Activated T-helper 17 cell treated with anti-CD3 and anti-CD28 coated beads, Interleukin-2, amount 50 U/mL, for 72 hours (primary cell): ENCODE data around the gene ALPK3. TPM values are rescaled to one million over a fixed set of nuclear protein-coding genes. Genes with fewer than 3 reads are reported as not detected.
"Not testable (repeated sequence)": the region's sequence is repeated elsewhere in the genome, so short reads cannot be mapped to it uniquely, and the experiment has no call there.

Source experiments
- ATAC-seq: fragments of 150-1000 bp; cut with Tn5 transposase; replicated peaks from 2 replicates; pipeline ENCODE4 v1.10.0; 2021; ENCODE audit warnings: mild to moderate bottlenecking, moderate library complexity
- H3K27ac Mint-ChIP-seq: one replicate; pipeline ENCODE4 v1.8.0; 2022; ENCODE audit warnings: mixed read lengths
- H3K27me3 Mint-ChIP-seq: one replicate; pipeline ENCODE4 v1.8.0; 2022; ENCODE audit warnings: mixed read lengths
- H3K36me3 Mint-ChIP-seq: one replicate; pipeline ENCODE4 v1.8.0; 2022; ENCODE audit warnings: low read depth, mild to moderate bottlenecking, mixed read lengths
- H3K4me1 Mint-ChIP-seq: one replicate; pipeline ENCODE4 v1.8.0; 2022; ENCODE audit warnings: mixed read lengths
- H3K4me3 Mint-ChIP-seq: one replicate; pipeline ENCODE4 v1.8.0; 2022; ENCODE audit warnings: mild to moderate bottlenecking, mixed read lengths
- H3K9me3 Mint-ChIP-seq: one replicate; pipeline ENCODE4 v1.8.0; 2022; ENCODE audit warnings: mixed read lengths
- total RNA-seq, 2 donors: library from RNA; stranded (reverse); gene quantifications; one replicate each; pipeline ENCODE4 v1.2.3, GENCODE V29; 2022

The ALPK3 gene
- total RNA-seq, 2 donors from 2014 or later = 0.29 to 1.1 TPM

DNA sequence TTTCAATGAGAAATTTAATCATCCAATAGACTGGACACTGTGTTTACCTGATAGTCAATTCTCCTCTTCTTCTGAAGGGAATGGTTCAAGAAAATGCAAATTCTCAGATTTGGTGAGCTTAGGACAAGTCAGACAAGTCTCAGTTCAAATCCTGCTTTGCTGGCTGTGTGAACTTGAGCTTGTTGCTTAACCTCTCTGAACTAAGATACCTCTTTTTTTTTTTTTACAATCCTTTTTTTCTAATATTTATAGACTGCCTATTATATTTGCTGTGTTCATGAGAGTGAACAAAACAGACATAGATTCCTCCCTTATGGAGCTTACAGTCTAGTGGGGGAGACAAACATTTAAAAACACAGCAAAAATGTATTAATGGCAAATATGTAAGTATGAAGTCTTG lies 59.1 kb downstream of the ALPK3 start:
- no peak for ATAC-seq
- Mint-ChIP-seq H3K9me3 (no peaks in the 10 kb centered on the region), H3K27ac (no peak overlapping the region), H3K4me3 (no peak overlapping the region), H3K27me3 (peaks cover 6% of the 10 kb centered on the region), H3K36me3 (no peaks in the 10 kb centered on the region), H3K4me1 (no peaks in the 10 kb centered on the region)

DNA sequence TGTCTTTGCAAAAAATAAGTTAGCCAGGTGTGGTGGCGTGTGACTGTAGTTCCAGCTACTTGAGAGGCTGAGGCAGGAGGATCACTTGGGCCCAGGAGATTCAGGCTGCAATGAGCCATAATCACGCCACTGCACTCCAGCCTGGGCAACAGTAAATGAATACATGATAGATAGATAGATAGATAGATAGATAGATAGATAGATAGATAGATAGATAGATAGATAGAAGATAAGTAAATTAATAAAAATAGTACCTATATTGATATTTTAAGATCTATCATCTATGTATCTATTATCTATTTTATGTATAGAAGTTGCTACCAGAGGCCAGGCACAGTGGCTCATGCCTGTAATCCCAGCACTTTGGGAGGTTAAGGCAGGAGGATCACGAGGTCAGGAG lies 60.5 kb downstream of the ALPK3 start:
- not testable (repeated sequence) for ATAC-seq

DNA sequence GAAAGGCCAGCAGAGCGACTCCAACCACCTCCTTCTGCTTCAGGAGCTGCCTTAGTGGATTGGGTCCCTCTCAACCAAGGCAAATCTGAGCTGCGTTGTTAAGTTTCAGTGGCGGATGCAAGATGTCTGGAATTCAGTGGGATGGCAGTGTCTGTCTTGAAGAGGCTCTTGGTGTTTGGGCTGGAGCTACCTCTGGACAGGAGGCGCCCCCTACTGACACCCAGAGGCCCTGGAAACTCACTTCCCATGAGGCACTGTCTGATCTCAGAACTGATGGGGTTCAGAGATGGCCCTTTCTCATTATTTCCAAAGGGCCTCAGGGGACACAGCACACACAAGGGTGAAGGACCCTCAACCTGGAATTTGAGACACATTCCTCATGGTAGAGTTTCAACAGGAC lies 61.3 kb downstream of the ALPK3 start:
- Mint-ChIP-seq H3K27ac (no peak overlapping the region), H3K27me3 (peaks cover 6% of the 10 kb centered on the region), H3K4me3 (no peak overlapping the region), H3K36me3 (no peaks in the 10 kb centered on the region), H3K4me1 (no peaks in the 10 kb centered on the region), H3K9me3 (no peaks in the 10 kb centered on the region)
- ATAC-seq = peak; percentile 81

More for the DNA sequence above, 60.5 kb downstream of the ALPK3 start:
- H3K36me3 Mint-ChIP-seq, H3K9me3 Mint-ChIP-seq, H3K4me3 Mint-ChIP-seq, H3K27ac Mint-ChIP-seq, H3K4me1 Mint-ChIP-seq, H3K27me3 Mint-ChIP-seq: not testable (repeated sequence)

DNA sequence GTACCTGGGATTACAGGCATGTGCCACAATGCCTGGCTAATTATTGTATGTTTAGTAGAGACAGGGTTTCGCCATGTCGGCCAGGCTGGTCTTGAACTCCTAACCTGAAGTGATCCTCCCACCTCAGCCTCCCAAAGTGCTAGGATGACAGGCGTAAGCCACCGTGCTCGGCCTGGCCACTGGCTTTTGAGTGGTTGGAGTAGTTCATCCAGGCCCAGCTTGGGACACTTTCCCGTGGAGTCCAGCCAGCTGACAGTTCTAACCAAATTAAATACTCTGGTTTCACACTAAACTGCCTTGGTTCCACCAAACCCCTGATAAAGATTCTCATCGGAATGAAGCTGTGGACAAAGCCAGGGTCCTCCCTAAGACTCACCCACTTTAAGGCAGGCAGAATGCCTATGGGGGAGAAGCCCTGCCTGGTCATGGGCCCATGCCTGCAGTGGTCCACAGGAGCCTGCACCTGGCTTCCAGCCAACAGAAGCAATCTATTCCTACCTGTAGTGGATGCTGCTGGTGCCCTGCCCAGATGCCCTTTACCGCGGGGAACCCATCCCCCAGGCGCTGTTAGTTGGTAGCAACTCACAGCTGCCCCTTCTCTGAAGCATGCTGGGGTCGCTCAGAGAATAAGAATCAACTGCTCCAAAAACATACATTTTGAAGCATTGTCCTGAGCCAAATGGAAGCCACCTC lies 62.1 kb downstream of the ALPK3 start:
- Mint-ChIP-seq H3K9me3 (no peaks in the 10 kb centered on the region), H3K4me1 (no peaks in the 10 kb centered on the region), H3K4me3 (no peak overlapping the region), H3K27me3 (peaks cover 6% of the 10 kb centered on the region), H3K27ac (no peak overlapping the region), H3K36me3 (no peaks in the 10 kb centered on the region)
- ATAC-seq = no peak

DNA sequence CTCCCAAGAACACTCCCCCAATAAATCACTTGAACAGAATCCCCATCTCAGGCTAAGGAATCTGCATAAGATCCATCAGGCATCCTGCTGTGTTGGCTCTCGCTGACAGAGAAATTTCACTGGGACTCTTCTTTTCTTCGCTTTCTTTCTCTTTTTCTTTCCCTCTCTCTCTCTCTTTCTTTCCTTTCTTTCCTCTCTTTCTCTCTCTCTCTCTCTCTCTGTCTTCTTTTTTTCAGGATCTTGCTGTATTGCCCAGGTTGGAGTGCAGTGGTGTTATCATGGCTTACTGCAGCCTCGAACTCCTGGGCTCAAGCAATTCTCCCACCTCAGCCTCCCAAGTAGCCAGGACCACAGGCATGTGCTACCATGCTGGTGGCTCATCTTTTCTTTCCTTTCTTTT lies 62.9 kb downstream of the ALPK3 start:
- Mint-ChIP-seq H3K4me3 (no peak overlapping the region), H3K27ac (peak overlapping the region; percentile 58), H3K9me3 (no peaks in the 10 kb centered on the region), H3K27me3 (peaks cover 10% of the 10 kb centered on the region), H3K4me1 (no peaks in the 10 kb centered on the region), H3K36me3 (no peaks in the 10 kb centered on the region)
- no peak for ATAC-seq

DNA sequence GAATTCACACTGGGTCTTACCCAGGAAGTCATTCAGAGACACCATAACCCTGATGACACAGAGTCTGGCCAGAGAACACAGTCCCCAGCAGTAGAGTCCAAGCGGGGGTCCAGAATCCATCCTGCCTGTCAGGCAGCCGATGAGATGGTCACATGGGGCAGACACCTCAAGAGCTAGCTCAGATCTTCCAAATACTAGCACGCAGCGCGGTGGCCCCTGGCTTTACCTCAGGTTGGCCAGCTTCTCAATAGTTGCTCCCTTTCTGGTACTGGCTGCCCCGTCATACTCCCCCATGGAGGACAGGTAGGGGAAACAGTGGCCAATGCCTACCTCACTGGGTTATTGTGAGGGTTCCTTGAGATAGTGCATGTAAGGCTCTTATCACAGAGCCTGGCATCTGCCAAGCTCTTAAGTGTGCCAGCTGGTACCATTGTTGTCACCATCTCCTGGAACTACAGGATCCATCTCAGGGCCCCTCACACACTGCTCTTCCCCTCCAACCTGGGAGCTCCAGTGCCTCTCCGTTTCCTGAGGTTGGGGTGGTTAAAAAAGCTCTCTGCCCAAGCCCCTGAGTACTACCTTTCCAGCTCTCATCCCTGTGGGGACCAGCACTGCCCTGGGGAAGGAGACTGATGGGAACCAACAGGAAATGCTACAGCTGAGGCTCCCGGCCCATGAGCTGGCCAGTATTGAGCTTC lies 63.8 kb downstream of the ALPK3 start:
- no peak for ATAC-seq
- Mint-ChIP-seq H3K27me3 (peaks cover 10% of the 10 kb centered on the region), H3K4me3 (no peak overlapping the region), H3K36me3 (no peaks in the 10 kb centered on the region), H3K9me3 (no peaks in the 10 kb centered on the region), H3K4me1 (no peaks in the 10 kb centered on the region), H3K27ac (no peak overlapping the region)

DNA sequence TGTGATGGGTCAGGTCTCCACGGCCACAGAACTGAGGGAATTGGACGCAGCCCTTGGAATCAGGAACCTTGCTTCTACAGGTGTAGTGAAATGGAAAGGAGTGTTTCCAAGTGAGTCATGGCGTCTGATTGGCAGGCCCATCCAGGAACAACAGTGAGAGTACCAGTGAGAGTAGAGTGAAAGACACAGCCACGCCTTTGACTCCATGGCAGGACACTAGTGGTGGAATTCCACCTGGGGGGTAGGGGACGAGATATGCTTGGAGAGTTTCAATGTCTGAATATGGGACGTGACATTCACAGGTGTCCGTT lies 64.3 kb downstream of the ALPK3 start:
- Mint-ChIP-seq H3K27me3 (peaks cover 10% of the 10 kb centered on the region), H3K36me3 (no peaks in the 10 kb centered on the region), H3K4me1 (no peaks in the 10 kb centered on the region), H3K27ac (no peak overlapping the region), H3K4me3 (no peak overlapping the region), H3K9me3 (no peaks in the 10 kb centered on the region)
- no peak for ATAC-seq

DNA sequence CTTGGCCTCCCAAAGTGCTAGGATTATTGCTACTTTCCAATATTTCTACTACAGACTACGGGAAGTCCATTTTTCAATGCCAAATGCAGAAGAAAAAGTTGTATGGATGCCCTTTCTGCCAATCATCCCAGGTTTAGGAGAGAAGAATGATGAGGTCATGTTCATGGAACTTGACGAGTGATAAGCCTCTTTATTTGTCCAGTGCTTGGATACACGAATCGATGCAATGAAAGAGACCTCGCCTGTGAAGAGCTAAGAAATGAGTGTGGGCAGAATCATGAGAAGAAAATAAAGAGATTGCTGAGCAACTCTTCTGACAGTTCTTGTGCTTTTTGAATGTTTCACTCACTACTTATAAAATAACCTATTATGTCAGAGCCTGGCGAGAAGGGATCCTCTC lies 66.3 kb downstream of the ALPK3 start:
- no peak for ATAC-seq
- Mint-ChIP-seq H3K4me1 (no peaks in the 10 kb centered on the region), H3K9me3 (no peaks in the 10 kb centered on the region), H3K4me3 (no peak overlapping the region), H3K36me3 (no peaks in the 10 kb centered on the region), H3K27ac (no peak overlapping the region), H3K27me3 (peaks cover 10% of the 10 kb centered on the region)

DNA sequence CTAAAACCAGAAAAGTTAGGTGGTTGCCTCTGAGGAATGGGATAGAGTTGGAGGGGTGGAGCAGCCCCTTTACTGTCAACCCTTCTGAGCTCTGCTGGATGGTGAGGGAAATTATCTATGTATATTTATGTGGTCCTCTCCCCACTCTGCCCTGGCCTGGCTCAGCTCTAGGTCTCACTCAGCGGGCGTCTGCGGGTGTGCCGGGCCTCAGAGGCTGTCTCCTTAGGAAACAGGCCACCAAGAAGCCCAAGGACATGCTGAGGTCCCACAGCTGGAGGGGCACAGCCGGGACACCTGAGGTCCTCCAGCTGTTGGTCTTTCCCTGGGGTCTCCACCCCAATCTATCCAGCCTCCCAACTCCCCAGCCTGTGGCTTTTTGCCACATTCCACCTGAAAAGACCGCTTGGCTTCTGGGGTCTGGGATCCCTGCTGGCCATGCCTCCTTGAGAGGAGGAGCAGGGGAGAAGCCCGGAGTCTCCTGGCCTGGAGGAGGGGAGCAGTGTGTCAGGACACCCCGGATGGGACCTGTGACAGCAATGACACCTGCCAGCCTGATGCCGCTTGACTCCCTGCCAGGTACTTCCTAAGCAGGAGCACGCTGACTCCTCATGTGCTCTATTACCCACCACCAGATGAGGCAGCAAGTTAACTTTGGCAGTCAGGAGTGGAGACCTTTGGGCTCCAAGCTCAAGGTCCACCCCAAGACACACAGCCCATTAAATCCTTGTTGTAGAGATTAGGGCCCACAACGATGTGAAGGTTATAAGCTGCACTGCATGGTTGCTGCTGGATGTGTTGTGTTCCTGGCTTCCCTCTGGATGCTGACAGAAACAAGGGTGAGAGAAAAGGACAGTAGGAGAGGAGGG lies 67.0 kb downstream of the ALPK3 start, which contains the start of gene SLC28A1:
Gene SLC28A1, plus strand, starts transcription at position 747 of the 866 bp plus-strand sequence. CDS start 3,099 bp downstream, outside the sequence.
- Mint-ChIP-seq H3K9me3 (no peaks in the 10 kb centered on the region), H3K36me3 (no peaks in the 10 kb centered on the region), H3K27me3 (peaks cover 10% of the 10 kb centered on the region), H3K4me3 (no peak within 1 kb of the TSS), H3K27ac (no peak within 1 kb of the TSS), H3K4me1 (no peaks in the 10 kb centered on the region)
- no peak for ATAC-seq

DNA sequence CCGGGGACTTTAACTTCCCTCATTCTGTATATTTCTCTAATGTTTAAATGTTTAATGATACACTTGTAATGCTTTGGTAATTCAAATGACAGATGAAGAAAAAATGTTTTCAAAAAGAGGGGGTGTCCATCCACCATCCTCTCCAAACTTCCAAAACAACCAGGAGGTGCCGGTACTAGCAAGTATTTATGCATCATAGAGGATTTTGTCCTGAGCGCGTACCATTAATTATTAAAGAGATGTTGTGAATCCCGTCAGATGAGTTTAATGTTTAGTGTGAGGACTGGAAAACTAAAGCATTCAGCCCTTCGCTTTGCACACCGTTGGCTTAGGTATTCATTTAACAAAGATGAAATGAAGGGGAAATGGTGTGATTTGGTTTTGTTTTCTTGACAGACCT lies 68.6 kb downstream of the ALPK3 start:
- Mint-ChIP-seq H3K27me3 (peaks cover 4% of the 10 kb centered on the region), H3K9me3 (no peaks in the 10 kb centered on the region), H3K27ac (no peak overlapping the region), H3K4me3 (no peak overlapping the region), H3K36me3 (no peaks in the 10 kb centered on the region), H3K4me1 (no peaks in the 10 kb centered on the region)
- no peak for ATAC-seq

DNA sequence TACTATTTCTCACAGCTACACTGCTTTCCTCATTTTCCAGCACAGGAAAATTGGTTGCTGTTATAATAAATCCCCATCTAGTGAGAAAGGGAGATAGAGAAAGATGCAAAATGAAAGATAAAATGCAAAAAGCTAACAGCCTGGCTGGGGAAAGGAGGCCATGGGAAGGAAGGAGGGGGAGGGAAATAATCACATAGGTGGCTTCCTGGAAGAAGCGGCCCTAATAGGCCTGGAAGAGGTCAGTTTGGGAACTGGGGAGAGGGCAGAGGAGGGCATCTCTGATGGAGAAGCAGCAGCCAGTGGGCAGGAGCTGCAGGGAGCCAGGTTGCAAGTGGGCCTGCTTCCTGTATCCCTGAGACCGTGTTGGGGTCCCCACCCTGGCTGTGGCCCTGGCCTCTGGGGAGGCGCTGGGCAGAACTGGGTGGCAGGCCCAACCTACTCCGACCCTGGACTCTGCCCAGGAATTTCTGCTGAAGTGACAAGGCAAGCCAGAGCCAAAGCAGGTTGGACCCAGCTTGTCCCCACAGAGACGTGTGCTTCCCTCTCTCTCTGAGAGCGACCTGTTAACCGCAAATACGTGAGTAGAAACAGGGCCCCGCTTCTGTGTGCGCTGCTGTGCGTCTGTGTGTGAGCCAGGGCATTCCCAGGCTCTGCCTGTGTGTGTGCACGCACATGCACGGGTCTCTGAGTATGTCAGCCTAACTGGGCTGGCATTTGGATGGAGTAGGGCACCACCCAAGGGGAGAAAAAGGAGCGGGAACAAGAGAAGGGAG lies 69.2 kb downstream of the ALPK3 start:
- Mint-ChIP-seq H3K36me3 (no peaks in the 10 kb centered on the region), H3K27ac (no peak overlapping the region), H3K9me3 (no peaks in the 10 kb centered on the region), H3K27me3 (peaks cover 4% of the 10 kb centered on the region), H3K4me3 (no peak overlapping the region), H3K4me1 (no peaks in the 10 kb centered on the region)
- ATAC-seq = no peak

DNA sequence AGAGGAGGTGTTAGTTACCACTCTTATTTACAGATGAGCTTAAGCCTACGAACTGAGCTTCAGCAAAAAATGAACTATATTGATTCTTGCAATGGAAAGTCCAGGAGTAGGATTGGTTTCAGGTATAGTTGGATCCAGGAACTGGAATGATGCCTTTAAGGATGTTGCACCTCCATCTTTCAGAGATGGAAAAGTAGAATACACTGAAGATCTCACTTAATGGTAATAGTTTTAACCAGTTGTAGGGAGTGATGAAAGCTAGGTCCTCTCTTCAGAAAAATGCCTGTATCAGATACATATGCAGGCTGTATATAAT lies 69.8 kb downstream of the ALPK3 start:
- Mint-ChIP-seq H3K27ac (no peak overlapping the region), H3K9me3 (no peaks in the 10 kb centered on the region), H3K4me1 (no peaks in the 10 kb centered on the region), H3K27me3 (peaks cover 4% of the 10 kb centered on the region), H3K4me3 (no peak overlapping the region), H3K36me3 (no peaks in the 10 kb centered on the region)
- ATAC-seq = no peak

DNA sequence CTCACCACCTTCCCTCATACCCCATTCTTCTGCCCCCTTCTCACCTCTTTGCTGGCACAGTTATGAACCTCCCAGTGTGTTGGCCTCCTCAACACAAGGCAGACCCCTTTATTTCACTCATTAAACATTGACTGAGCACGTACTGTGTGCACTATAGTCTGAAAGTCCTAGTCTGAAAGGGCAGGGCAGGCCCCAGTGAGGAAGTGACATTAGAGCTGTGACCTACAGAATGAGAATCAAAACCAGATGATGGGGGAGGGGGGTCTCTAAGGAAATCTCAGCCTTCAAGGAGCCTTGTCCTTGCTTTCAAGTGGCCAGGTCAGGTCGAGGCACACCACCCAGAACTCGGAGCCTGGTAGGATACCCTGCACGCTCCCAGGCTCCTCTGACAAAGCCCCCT lies 70.8 kb downstream of the ALPK3 start:
- Mint-ChIP-seq H3K27ac (no peak overlapping the region), H3K4me3 (no peak overlapping the region), H3K27me3 (peaks cover 4% of the 10 kb centered on the region), H3K9me3 (no peaks in the 10 kb centered on the region), H3K36me3 (no peaks in the 10 kb centered on the region), H3K4me1 (no peaks in the 10 kb centered on the region)
- ATAC-seq = no peak

DNA sequence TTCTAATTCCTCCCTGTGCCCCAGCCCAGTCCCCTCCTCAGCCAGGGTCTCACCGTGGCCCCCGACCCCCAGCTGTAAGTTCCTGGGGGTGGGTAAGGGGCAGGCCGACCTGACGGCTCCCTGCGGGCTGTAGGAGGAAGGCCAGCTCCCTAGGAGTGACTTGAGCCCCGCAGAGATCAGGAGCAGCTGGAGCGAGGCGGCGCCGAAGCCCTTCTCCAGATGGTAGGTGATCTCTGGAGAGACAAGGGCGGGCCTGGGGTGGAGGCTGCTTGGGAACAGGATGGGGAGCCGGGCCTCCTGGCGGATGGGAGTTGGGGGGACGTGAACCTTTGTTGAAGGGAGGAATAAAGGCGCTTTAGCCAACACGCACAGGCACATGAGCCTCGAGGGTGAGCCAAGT lies 71.5 kb downstream of the ALPK3 start:
- no peak for ATAC-seq

More for the DNA sequence above, 71.5 kb downstream of the ALPK3 start:
- H3K27me3 Mint-ChIP-seq = peaks cover 4% of the 10 kb centered on the region
- no peaks in the 10 kb centered on the region for H3K36me3 Mint-ChIP-seq
- H3K4me1 Mint-ChIP-seq = no peaks in the 10 kb centered on the region
- no peaks in the 10 kb centered on the region for H3K9me3 Mint-ChIP-seq
- no peak overlapping the region for H3K4me3 Mint-ChIP-seq
- H3K27ac Mint-ChIP-seq = no peak overlapping the region
